ENCODE data around the gene CRACR2A.

Gene CRACR2A

GRCh38 chr12:3746758-3747157, 6.2 kb downstream of the CRACR2A start:
- DNase-seq (ENCODE audit: low read depth): no peak
- H3K4me3 ChIP-seq (ENCODE audit: low read depth, low read length): no peak overlapping the region
- TF ChIP-seq MYC (IDR thresholded peaks at IDR 0.05; ENCODE audit: low read depth, low read length) (no peak), POLR2A (IDR thresholded peaks at IDR 0.05; ENCODE audit: extremely low read depth, insufficient read length) (no peak)
- TF ChIP-seq, protein P1, sequence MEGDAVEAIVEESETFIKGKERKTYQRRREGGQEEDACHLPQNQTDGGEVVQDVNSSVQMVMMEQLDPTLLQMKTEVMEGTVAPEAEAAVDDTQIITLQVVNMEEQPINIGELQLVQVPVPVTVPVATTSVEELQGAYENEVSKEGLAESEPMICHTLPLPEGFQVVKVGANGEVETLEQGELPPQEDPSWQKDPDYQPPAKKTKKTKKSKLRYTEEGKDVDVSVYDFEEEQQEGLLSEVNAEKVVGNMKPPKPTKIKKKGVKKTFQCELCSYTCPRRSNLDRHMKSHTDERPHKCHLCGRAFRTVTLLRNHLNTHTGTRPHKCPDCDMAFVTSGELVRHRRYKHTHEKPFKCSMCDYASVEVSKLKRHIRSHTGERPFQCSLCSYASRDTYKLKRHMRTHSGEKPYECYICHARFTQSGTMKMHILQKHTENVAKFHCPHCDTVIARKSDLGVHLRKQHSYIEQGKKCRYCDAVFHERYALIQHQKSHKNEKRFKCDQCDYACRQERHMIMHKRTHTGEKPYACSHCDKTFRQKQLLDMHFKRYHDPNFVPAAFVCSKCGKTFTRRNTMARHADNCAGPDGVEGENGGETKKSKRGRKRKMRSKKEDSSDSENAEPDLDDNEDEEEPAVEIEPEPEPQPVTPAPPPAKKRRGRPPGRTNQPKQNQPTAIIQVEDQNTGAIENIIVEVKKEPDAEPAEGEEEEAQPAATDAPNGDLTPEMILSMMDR (IDR thresholded peaks at IDR 0.05; ENCODE audit: low read depth, low read length): no peak
- TF ChIP-seq, protein P2, sequence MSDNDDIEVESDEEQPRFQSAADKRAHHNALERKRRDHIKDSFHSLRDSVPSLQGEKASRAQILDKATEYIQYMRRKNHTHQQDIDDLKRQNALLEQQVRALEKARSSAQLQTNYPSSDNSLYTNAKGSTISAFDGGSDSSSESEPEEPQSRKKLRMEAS (IDR thresholded peaks at IDR 0.05; ENCODE audit: low read depth, low read length): no peak

DNA sequence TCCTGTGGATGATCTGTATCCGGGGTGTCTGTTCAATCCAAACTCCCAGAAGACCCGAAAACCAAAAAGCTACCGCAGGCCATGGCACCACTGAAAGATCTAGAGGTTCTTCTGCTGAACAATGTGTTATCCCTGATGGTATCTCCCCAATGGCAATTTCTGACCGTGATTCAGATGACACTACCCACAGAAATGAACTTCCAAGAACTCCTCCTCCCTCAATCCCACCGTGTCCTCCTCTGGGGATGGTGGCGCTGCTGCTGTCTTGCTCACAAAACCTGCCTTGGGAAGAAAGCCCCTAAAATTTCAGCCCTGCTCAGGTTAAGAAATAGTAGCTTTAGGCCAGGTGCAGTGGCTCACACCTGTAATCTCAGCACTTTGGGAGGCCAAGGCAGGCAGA, 7.8 kb downstream of the CRACR2A start:
- H3K4me3 ChIP-seq (ENCODE audit: low read depth, low read length): no peak overlapping the region
- no peak for DNase-seq (ENCODE audit: low read depth)
- TF ChIP-seq POLR2A (IDR thresholded peaks at IDR 0.05; ENCODE audit: extremely low read depth, insufficient read length) (no peak), MYC (IDR thresholded peaks at IDR 0.05; ENCODE audit: low read depth, low read length) (no peak)
- TF ChIP-seq, protein P1 (IDR thresholded peaks at IDR 0.05; ENCODE audit: low read depth, low read length): no peak
- TF ChIP-seq, protein P2 (IDR thresholded peaks at IDR 0.05; ENCODE audit: low read depth, low read length): no peak

DNA sequence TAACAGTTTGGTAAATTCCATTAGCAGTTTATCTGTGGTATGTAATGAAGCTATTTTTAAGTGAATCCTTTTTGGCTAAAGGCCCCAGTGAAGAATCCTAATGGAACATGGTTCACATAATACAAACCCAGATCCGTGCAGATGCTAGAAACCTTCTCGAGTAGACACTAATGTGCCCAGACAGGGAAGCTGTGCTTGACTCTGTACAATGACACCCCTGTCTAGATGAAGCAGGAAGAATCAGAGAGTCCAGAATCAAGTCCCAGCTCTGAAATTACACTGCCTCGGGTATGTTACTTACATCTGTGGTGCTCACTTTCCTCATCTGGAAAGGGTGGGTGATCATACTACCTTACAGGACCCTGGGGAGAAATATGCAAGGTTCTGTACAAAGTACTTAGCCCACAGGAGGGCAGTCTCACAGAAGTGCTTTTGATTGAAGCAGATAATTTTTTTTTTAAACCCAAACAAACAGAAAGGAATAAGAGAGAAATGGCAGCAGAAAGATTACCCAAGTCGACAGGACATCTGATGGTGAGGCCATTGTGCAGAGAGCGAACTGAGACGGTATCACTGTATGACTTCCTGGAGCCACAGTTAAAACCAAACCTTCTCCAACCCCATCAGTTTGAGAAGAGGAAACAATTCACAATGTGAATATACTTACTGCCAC, 8.5 kb downstream of the CRACR2A start:
- DNase-seq (ENCODE audit: low read depth): peak; percentile 33
- TF ChIP-seq, protein P1 (IDR thresholded peaks at IDR 0.05; ENCODE audit: low read depth, low read length): no peak
- TF ChIP-seq, protein P2 (IDR thresholded peaks at IDR 0.05; ENCODE audit: low read depth, low read length): no peak
- no peak for TF ChIP-seq POLR2A (IDR thresholded peaks at IDR 0.05; ENCODE audit: extremely low read depth, insufficient read length)
- no peak overlapping the region for H3K4me3 ChIP-seq (ENCODE audit: low read depth, low read length)

- no peak for DNase-seq (ENCODE audit: low read depth)
- no peak overlapping the region for H3K4me3 ChIP-seq (ENCODE audit: low read depth, low read length)
- TF ChIP-seq MYC (IDR thresholded peaks at IDR 0.05; ENCODE audit: low read depth, low read length) (no peak), POLR2A (IDR thresholded peaks at IDR 0.05; ENCODE audit: extremely low read depth, insufficient read length) (no peak)
- TF ChIP-seq, protein P2 (IDR thresholded peaks at IDR 0.05; ENCODE audit: low read depth, low read length): no peak
- TF ChIP-seq, protein P1 (IDR thresholded peaks at IDR 0.05; ENCODE audit: low read depth, low read length): no peak
Measured at GRCh38 chr12:3743803-3744202, 9.1 kb downstream of the CRACR2A start.

DNA sequence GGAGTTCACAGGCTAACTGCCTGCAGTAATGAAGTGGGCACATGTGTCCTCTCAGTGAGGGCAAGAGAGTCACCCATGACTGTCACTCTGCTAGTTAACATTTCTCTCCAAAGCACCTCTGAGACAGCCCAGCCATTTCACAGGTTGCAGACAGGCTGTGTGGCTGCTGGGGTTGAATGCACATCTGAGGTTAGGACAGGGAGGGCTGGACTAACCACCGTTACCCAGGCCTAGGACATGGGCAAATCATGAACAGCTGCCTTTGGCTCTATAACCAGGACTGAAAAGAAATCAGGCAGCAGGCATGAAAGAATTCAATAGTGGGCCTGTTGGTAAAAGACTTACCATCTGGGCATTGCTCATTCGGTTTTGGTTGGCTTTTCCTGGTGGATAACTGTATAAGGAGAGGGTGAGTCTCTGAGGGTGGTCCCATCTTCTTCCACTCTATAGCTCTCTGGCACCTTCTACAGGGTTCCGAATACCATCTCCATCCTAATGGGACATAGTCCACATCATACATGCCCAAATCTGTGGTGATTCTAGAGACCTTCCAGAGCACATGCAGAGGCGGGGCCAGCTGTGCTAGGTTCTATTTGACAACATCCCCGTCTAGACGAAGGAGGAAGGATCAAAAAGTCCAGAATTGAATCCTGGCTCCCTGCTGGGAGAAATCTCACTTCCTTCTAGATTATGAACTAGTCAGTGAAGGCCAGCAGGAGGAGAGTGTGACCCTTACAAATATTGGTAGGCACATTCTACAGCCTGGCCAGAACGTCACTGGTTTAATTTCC, 10.8 kb downstream of the CRACR2A start:
- no peak for TF ChIP-seq POLR2A (IDR thresholded peaks at IDR 0.05; ENCODE audit: extremely low read depth, insufficient read length)
- TF ChIP-seq, protein P2 (IDR thresholded peaks at IDR 0.05; ENCODE audit: low read depth, low read length): no peak
- TF ChIP-seq, protein P1 (IDR thresholded peaks at IDR 0.05; ENCODE audit: low read depth, low read length): no peak
- TF ChIP-seq MYC (IDR thresholded peaks at IDR 0.05; ENCODE audit: low read depth, low read length): no peak
- H3K4me3 ChIP-seq (ENCODE audit: low read depth, low read length): no peak overlapping the region

More for the DNA sequence above, 10.8 kb downstream of the CRACR2A start:
- DNase-seq (ENCODE audit: low read depth): no peak

Data from NB4 (cell line).